GM19372 (cell line): Measurements from ENCODE around the gene PDK2.

Source experiments
- ATAC-seq: cut with Tn5 transposase; IDR thresholded peaks from one replicate; pipeline ENCODE4 v1.9.1; 2021; ENCODE audit warnings: mild to moderate bottlenecking, low read depth, moderate library complexity; ENCODE audit not compliant: unreplicated experiment

The PDK2 gene

DNA sequence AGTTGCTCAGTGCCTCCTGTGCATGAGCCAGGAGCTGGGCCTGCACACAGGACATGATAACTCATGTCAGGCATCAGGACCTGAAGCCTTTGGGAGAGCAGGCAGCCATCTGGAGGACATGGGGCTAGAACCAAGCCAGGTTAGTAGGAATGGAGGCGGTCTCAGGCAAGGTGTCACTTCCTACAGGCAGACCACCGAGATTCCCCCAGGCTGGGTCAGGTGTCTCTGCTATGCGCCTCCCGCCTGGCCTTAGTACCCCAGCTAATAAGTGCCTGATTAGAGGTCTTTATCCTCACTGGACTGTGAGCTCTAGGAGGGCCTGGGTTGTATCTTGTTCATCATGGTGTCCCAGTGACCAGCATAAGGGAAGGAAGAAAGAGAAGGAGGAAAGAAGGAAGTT, 19.2 kb downstream of the PDK2 start:
- ATAC-seq: no peak

DNA sequence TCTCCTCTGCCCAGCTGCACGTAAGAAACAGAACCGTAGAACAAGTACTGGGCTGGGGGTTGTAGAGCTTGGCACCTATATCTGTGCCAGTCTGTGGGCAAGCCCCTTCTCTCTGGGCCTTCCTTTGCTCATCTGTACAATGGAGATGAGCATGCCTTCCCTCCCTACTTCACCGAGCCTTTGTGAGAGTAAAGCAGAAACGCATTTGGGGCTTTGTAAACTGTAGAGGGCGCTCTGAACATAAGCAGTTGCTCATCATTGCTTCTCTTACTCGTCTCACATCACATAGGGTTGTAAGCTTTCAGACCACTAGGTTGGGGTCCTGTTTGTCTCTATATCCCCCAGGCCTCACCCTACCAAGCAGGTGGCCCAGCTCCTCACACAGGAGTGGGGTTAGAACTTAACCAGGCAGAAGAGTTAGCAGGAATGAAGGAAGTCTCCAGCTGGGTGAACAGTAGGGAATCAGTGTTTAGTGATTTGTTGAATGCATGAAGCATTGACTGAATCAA, 19.8 kb downstream of the PDK2 start:
- ATAC-seq: no peak

DNA sequence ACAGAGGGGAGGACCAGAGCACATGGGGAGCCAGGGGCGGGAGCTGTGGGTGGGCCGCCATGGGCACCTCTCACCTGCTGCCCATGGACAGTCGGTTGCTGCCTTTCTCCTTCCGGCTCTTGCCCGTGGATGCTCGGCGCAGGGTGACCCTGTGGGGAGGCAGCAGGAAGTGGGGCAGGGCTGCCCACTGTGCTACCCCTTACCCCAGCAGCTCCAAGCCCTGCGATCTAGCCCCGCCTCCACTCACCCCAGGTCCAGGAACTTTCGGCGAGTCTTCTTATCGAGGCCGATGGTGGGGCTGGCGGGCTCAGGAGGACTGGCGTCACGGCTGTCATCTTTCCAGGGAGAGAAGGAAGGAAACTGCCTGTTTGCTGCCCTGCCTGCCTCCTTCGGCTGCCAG, 20.6 kb downstream of the PDK2 start:
- ATAC-seq: no peak

DNA sequence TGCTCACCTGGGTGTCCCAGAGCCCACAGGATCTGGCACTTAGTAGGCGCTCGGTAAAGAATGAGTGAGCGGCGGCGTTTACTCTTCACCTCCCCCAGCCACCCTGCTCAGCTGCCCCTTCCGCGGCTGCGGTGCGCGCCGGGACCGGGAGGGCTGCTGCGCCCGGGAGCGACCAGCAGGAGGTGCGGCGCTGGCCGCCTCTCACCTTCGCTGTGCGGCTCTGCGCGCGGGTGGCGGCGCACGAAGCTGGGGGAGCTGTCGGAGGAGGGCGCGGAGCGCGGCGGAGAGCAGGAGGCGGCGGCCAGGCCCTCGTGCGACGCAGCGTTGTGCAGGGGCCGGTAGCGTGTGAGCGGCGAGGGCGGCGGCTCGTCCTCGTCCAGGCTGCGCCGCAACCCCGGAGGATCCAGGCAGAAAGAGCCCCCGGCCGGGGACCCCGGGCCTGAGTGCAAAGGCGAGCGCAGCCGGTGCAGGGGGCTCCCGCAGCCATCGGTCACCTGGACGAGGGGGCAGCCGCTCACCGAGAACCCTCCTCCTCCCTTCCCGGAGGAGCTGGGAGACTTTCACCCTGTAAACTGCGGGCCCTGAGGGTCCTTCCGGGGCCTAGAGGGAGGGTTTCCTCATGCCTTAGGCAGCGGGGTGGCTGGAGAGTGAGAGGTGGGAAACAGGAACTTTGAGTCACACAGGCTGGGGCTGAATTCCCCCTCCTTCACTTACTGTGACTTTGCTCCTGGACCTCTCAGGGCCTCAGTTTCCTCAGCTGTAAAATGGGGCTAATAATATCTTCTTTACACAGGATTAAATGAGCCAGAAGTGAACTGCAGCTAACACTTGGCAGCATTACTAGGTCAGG, 22.3 kb downstream of the PDK2 start:
- ATAC-seq: no peak

DNA sequence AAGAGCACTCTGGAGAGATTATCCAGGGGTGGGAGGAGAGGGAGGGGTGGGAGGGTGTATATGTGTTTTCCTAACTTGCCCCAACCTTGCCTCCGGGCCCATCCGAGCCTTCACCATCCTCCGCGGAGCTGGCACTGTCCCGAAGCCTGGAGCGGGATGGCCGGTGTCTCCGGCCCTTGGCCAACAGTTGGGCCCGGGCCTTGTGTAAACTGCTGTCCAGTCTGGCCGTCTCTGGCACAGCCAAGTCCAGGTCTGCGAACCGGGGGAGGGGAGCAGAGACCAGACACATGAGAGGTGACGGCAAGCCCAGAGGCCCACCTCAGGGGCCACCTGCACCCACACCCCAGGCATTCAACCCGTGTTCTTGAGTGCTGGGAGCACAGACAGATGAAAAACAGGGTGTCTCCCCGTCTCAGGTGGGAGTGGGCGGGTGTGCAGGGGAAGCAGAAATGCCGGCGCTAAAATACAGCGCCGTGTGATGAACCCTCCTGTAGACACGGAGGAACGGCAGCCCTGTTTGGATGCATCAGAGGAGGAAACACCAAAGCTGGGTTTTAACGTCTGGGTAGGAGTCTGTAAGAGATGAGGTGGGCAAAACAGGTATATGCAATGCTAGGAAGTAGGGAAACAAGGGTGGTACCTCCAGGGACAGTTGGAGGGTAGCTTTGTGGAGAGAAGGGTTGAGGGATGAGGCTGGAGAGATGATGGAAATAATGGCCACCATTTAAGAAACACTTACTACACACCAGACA, 23.1 kb downstream of the PDK2 start:
- ATAC-seq: no peak

DNA sequence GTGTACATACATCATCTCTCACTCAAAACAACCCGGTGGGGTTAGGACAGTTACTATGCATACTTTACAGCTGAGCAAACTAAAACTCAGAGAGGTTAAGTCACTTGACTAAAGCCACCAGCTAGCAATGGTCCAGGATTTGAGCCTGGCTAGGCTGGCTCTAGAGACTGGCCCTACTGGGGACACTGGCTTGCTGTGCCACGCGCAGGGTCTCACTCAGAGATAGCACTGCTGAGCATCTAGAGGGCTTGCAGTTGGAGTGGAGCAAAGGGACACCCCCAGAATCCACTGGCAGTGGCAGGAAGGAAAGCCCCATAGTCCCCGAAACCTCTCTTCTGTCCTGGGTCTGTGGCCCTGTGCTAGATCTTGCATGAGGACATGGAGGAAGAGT, 23.7 kb downstream of the PDK2 start:
- no peak for ATAC-seq

DNA sequence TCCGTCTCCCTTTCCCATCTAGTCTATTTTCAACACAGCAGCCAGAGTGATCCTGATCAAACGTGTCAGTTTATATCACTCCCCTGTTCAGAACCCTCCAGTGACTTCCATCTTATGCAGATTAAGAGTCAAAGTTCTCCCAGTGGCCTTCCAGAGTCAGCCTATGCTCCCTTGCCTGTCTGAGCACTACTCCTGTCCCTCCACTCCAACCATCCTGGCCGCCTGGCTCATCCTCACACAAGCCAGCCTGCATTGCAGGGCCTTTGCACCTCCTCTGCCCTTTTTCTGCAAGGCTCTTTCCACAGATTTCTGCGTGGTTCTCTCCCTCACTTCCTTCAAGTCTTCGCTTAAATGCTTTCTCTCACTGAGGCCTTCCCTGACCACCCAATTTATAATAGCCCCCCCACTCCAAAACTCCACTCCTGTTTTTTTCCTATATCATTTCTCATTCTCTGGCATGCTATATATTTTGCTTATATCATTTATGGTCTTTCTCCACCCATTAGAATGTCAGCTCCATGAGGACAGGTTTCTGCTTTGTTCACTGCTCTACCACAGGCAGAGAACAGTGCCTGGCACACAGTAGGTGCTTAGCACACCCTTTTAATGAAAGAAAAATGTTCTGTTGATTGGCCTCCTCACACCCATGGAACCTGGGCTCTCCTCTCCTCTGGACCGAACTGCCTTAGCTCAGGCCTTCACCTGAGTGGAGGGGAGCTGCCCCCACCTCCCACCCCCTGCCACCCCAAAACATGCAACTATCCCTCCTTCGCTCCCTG, 25.5 kb downstream of the PDK2 start:
- no peak for ATAC-seq

DNA sequence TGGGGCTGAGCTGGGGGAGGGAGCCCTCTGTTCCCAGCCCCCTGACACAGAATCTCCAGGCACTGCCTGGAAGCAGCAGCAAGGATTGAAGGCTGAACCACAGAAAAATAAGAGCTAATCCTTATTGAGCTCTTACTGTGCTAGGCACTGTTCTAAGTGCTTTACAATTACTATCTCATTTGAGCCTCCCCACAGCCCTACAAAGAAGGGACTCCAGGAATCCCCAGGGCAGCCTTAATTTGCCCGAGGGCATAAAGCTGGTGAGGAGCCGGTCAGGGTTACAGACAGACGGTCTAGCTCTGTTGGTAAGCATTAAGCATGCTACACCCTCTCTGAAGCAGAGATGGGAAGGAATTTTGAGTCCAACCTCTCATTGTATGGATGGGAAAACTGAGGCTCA, 27.8 kb downstream of the PDK2 start:
- ATAC-seq: no peak

DNA sequence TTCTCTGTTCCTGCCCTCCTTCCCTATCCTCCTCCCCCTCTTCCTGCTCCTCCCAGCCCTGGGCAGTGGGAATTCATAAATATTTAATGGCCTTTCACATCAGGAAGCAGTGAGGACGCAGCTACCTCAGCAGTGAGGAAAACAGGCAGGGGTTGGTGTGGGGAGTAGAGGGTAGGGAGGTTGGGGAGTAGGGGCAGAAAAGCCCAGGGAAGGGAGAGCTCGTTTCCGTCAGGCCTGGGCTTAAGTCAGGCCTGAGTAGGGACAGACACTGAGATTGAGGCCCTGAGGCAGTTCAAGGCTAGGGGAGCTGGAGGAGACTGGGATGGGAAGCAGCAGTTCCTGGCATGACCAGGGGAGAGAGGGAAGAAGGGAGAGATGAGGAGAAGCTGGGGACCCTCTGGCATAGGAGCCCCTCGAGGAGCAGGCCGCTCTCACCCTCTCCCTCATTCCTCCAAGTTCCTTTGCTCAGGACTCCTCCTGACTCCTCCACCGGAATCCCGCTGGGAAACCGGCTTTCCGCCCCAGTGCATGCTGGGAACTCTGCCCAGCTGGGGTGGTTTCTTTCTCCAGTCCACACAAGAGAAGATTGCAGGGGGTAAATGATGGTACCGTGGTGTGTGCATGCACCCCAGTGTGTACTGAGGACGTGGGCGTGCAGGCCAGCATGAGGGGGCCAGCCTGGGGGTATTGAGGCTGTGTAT, 28.6 kb downstream of the PDK2 start:
- ATAC-seq: no peak

DNA sequence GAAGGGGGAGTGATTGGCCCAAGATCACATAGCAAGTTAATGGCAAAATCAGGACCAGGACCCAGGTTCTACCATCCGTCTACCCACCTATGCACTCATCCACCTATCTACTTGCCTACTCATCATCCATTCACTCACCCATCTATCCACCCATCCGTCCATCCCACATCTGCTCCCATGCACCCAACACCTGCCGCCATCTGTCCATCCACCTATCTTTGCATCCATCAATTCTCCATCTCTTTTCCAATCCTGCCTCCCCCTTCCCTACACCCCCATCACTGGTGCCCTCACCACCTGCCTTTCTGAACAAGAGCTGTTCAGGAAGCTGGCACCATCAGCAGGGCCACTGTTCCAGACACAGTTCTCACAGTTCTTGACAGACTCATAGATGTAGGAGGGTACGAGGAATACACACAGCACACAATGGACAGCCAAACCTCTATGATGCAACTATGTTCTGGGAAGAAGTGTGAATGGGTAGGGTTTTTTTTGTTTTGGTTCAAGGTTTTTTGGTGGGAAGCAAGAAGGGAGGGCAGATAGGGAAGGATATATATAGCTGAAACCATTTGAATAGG, 30.4 kb downstream of the PDK2 start:
- no peak for ATAC-seq

DNA sequence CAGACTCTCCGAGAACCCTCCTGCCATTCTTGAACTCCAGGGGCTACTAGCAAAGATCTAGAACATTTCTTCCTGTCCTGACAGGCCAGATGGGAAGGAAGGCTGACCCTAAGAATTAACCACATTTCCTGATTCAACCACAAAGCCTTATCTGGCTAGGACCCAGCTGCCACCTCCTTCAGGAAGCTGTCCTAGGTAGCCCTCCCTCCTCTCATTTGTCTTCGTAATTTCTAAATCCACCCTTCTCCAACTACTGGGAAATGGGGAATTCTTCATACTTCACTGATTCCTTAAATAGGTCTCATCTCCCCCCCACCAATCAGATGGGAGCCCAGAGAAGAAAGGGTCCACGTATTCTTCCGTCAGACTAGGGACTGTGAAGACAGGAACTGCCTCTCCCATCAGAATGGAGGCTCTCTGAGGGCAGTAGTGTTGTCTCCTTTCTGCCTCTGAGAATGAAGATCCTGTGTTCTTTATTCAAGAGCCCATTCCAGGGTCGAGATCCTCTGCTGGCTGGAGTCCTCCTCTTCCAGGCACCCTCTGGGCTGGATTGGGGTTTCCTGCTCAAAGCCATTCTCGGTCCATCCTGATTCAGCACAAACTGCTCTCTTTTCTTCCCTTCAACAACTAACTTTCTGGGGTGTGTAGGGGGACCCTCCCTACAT, 32.7 kb downstream of the PDK2 start:
- no peak for ATAC-seq

DNA sequence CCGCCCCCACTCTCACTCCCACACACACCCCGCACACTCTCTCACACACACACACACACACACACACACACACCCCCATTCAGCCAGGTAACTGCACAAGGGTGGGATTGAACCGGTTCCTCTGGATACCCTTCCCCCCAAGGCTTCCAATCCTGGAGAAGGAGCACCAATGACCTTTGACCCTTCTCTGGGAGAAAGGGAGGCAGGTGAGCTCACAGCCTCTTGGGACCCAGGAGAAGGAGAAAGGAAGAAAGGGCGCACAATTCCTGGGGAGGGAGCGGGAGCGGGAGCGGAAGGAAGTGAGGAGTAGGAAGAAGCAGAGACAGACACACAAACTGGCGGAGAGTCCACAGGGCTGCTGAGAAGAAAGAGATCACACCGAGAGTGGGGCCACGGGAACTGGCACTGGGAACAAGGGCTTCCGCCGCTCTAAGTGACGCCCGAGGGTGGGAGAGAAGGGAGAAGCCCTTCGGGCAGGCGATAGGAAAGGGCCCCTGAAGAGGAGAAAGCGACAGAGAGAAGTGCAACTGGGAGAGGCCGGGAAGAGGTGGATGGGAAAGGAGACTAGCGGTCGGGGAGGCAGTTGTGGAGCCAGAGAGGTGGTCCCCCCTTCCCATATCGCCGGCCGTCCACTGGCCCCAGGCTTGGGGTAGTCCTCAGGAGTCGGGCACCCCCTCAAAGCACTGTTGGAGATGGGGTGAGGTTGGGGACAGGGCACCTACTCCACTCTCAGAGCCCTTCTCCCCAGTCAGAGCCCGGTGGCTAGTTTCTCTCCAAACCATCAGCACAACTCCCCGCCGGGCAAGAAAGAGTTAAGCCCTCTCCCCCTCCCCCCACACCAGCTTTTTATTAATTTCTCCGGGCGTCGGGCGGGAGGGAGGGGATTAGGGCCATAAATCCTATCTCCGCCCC, 33.5 kb downstream of the PDK2 start:
- no peak for ATAC-seq

DNA sequence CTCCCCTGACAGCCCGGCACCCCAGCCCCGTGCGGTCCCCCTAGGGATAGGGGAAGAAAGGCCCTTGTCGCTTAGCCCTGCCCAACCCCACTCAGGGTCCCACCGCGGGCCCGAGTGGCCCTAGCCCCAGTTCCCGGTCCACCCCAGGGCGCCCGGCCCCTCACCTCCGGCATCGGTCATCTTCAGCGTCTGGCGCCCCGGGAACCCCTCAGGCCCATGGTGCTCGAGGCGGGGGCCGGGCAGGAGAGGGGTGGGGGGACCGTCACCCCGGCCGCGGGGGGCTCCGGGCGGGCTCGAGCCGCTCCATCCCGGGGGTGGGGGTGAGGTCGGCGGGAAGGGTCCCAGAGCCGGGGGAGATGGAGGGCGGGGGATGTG, 34.2 kb downstream of the PDK2 start:
- ATAC-seq: no peak

DNA sequence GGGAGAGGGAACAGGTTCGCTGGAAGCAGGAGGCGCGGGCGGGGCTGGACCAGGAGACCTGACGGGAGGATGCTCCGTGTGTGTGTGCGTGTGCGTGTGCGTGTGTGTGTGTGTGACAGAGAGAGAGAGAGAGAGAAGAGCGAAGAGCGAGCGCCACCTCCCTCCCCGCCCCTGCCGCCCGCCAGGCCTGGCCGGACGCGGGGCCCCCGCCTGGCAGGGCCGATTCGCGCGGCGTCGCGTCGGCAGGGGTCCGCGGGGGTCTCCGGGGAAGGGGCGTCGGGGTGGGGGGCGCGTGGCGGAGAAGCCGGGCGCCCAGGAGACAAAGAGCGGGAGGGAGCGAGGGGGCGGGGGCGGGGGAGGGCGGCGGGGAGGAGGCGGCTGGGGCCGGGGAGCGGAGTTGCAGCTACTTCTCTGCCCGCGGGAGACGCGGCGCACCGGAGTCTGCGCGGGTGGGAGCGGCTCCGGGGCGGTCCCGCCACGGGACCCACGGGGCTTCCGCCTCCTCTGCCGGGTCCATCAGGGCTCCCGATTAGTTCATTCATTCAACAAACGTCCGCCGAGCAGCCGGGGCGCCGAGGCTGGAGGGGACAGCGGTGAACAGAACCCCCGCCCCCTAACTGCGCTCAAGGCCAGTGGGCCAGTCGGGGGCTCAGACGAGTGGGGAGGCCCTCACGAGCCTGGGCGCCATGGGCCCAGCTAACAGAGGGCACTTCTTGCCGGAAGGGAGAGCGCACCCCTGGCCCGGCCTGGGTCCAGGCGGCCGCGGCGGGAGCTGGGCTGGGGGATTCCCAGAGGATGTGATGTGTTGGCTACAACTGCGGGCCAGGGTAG, 34.8 kb downstream of the PDK2 start, which contains the start of gene SAMD14:
Gene SAMD14, minus strand, starts transcription at position 433 of the 831 bp plus-strand sequence. CDS start 5,201 bp downstream, outside the sequence.
- ATAC-seq: no peak

DNA sequence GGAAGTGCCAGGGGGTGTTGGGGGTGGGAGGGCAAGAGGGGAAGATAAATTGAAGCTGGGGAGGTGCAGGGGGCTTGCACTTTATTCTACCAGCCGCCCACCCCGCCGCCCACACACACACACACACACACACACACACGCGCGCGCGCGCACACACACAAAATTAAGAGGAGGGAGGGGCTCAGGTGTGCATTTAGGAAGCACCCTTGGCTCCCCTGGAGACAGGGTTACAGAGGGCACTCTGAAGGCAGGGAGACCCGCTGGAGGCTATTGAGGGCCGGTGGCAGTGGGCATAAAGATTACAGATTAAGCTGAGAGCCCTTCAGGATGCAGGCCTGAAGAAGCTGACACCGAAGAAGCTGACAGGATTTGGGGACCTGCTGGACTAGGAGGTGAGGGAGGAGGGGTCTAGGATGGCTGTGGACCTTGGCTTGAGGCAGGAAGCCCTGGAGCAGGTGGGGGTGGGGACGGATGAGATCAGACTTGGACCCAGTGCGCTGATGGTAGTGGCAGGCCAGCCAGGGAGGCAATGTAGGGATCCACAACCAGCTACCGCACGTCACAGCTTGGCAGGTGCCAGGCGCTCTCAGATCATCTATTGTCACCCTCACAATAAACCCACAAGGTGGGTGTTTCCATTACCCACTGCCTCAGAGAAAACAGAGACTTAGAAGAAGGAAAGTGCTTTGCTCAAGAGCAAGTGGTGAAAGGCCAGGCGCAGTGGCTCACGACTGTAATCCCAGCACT, 35.6 kb downstream of the PDK2 start:
- ATAC-seq: no peak

DNA sequence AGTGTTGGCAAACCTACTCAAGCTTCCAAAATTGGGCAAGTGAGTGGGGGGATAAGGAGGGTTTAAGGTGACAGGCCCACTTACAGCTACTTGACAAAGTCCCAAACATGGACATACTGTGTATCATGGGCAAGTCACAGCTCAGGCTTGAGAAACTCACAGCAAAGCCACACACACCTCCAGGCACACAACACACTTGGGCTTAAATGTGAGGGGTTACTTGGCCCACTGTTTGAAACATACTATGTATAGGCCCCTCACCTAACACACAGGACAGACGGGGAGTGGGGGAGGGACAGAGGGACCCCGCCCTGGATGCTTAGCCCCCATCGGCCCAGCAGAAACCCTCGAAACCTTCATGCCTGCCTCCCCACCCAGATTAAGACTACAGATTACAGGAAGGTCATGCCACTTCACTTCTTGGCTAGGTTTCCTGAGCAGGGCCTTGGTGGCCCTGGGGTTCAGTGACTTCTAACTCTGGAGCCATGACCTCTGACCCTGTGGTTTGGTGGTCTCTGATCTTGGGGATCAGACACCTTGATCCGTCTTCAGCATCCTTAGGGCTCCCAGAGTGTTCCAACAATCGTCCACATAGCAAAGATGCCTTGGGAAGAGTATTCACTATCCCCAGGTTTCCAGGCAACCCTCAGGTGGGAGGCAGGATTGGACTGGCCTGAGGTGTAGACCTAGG, 37.1 kb downstream of the PDK2 start:
- ATAC-seq: no peak
